GM12878 (cell line): Measurements from ENCODE around the gene CHRM2. TPM values are rescaled to one million over a fixed set of nuclear protein-coding genes. Genes with fewer than 3 reads are reported as not detected.

Experiments
- ATAC-seq: fragments of 200-7000 bp; cut with Tn5 transposase; 3 replicates; pipeline ENCODE4 v1.9.1; 2020; ENCODE audit warnings: mild to moderate bottlenecking, moderate library complexity
- BruUV-seq: library from RNA; stranded (reverse); fragments of 400-500 nt; replicated peaks from 2 replicates; lab custom pipeline; 2021; lab: Mats Ljungman, UMichigan
- CTCF ChIA-PET: fragments of 300-600 bp; sonication (Branson Sonifier 250); formaldehyde crosslinking; extraction: SDS; loops from one replicate; lab custom pipeline; 2021; ENCODE audit warnings: inconsistent platforms; lab: Yijun Ruan, JAX
- POLR2A ChIA-PET: fragments of 350-600 bp; formaldehyde crosslinking; extraction: SDS; loops from one replicate; lab custom pipeline; 2021; ENCODE audit warnings: inconsistent platforms; lab: Charles Lee
- RAD21 ChIA-PET: fragments of 300-600 bp; sonication (Branson Sonifier 250); formaldehyde crosslinking; loops from one replicate; lab custom pipeline; 2023; ENCODE audit warnings: antibody characterized with exemption; ENCODE audit not compliant: unreplicated experiment; lab: Charles Lee
- SMC1A ChIA-PET: fragments of 300-600 bp; sonication (Branson Sonifier 250); formaldehyde crosslinking; loops from one replicate; lab custom pipeline; 2023; ENCODE audit not compliant: unreplicated experiment, uncharacterized antibody; lab: Charles Lee
- DNase-seq: peaks from one replicate; pipeline ENCODE4 v3.0.0-alpha.2; 2011; ENCODE audit warnings: low read depth, low spot score
- FAIRE-seq: peaks from 3 replicates; lab custom pipeline; 2011; peaks lifted over from hg19 to GRCh38; lab: Jason Lieb, UNC
- H2AFZ ChIP-seq: 2 replicates; pipeline ENCODE4 v1.6.0; 2011; ENCODE audit warnings: low read depth, low read length, control low read depth; ENCODE audit not compliant: control insufficient read depth
- H3K27ac ChIP-seq: 2 replicates; pipeline ENCODE4 v1.5.1; 2011; ENCODE audit warnings: control low read depth; ENCODE audit not compliant: control insufficient read depth, insufficient read depth
- H3K27me3 ChIP-seq, 2 experiments: replicated peaks in 1 of 2; 2 replicates each; pipeline versions ENCODE4 v1.6.0 to v1.6.1; 2011; ENCODE audit warnings: low read length in 1 of 2; ENCODE audit not compliant: control insufficient read depth in 2 of 2, insufficient read depth in 2 of 2
- H3K36me3 ChIP-seq, 2 experiments: 2 replicates each; pipeline ENCODE4 v1.5.1; 2011; ENCODE audit warnings: low read length in 1 of 2; ENCODE audit not compliant: control insufficient read depth in 2 of 2, insufficient read depth in 2 of 2
- H3K4me1 ChIP-seq: 2 replicates; pipeline ENCODE4 v1.6.1; 2011; ENCODE audit warnings: mild to moderate bottlenecking, low read length, moderate library complexity, mixed read lengths; ENCODE audit not compliant: control insufficient read depth, insufficient read depth
- H3K4me2 ChIP-seq: 2 replicates; pipeline ENCODE4 v1.6.0; 2011; ENCODE audit warnings: control low read depth; ENCODE audit not compliant: control insufficient read depth, insufficient read depth
- H3K4me3 ChIP-seq: fragments of 200-600 bp; sonication (generic); 2 replicates; pipeline ENCODE4 v1.5.1; 2016
- H3K79me2 ChIP-seq: 2 replicates; pipeline ENCODE4 v1.6.0; 2011; ENCODE audit warnings: low read length; ENCODE audit not compliant: control insufficient read depth, insufficient read depth
- H3K9ac ChIP-seq: 2 replicates; pipeline ENCODE4 v1.8.0; 2011; ENCODE audit warnings: low read length, control low read depth, mixed read lengths; ENCODE audit not compliant: control insufficient read depth, insufficient read depth
- H3K9me3 ChIP-seq: replicated peaks from 3 replicates; pipeline ENCODE4 v1.5.1; 2011; ENCODE audit warnings: mild to moderate bottlenecking, low read length; ENCODE audit not compliant: control insufficient read depth, insufficient read depth
- H4K20me1 ChIP-seq: 2 replicates; pipeline ENCODE4 v1.6.0; 2011; ENCODE audit not compliant: control insufficient read depth, insufficient read depth
- CBFB ChIP-seq: IDR thresholded peaks from 2 replicates; pipeline ENCODE4 v1.6.1; 2016; ENCODE audit warnings: antibody characterized with exemption, low read depth
- CREB1 ChIP-seq: IDR thresholded peaks from 2 replicates; pipeline ENCODE4 v1.6.1; 2012; ENCODE audit warnings: low read depth, mild to moderate bottlenecking, inconsistent platforms
- EP300 ChIP-seq, 2 experiments: fragments of 150-350 bp in 1 of 2; IDR thresholded peaks; 2 replicates each; pipeline ENCODE4 v1.6.1; 2011 to 2012; ENCODE audit warnings: low read depth in 2 of 2, low read length in 2 of 2, borderline replicate concordance in 1 of 2, improper control_type of control experiment in 1 of 2, inconsistent platforms in 1 of 2; ENCODE audit not compliant: control insufficient read depth in 1 of 2
- GABPA ChIP-seq: IDR thresholded peaks from 2 replicates; pipeline ENCODE4 v1.6.1; 2014; ENCODE audit warnings: antibody characterized with exemption, low read depth, mild to moderate bottlenecking, inconsistent platforms
- HDAC2 ChIP-seq: fragments of 200-600 bp; sonication (generic); IDR thresholded peaks from 2 replicates; pipeline ENCODE4 v1.6.1; 2017
- MEF2A ChIP-seq: IDR thresholded peaks from 2 replicates; pipeline ENCODE4 v1.6.1; 2011; ENCODE audit warnings: low read depth, mild to moderate bottlenecking, low read length, moderate library complexity; ENCODE audit not compliant: insufficient read depth
- MTA2 ChIP-seq: fragments of 450-650 bp; IDR thresholded peaks from 2 replicates; pipeline ENCODE4 v1.6.1; 2016; ENCODE audit warnings: low read depth, mild to moderate bottlenecking, moderate library complexity
- NFIC ChIP-seq: IDR thresholded peaks from 2 replicates; pipeline ENCODE4 v1.6.1; 2012; ENCODE audit warnings: low read depth, mild to moderate bottlenecking, inconsistent platforms, low read length, moderate library complexity
- NRF1 ChIP-seq: conservative IDR thresholded peaks from 2 replicates; pipeline ENCODE4 v1.6.1; 2011; ENCODE audit warnings: mild to moderate bottlenecking, low read depth, low read length, improper control_type of control experiment
- PKNOX1 ChIP-seq: fragments of 450-650 bp; IDR thresholded peaks from 2 replicates; pipeline ENCODE4 v1.6.1; 2016; ENCODE audit warnings: mild to moderate bottlenecking
- POLR2A ChIP-seq: IDR thresholded peaks from 2 replicates; pipeline ENCODE4 v1.6.1; 2011; ENCODE audit warnings: low read depth, mild to moderate bottlenecking, low read length
- POLR2AphosphoS5 ChIP-seq: IDR thresholded peaks from 2 replicates; pipeline ENCODE4 v1.6.1; 2011; ENCODE audit warnings: mild to moderate bottlenecking, low read length, inconsistent platforms
- TAF1 ChIP-seq: IDR thresholded peaks from 2 replicates; pipeline ENCODE4 v1.6.1; 2011; ENCODE audit warnings: mild to moderate bottlenecking, low read depth, low read length, borderline replicate concordance
- YBX1 ChIP-seq: fragments of 450-650 bp; IDR thresholded peaks from 2 replicates; pipeline ENCODE4 v1.6.1; 2016; ENCODE audit warnings: antibody characterized with exemption
- ZNF622 ChIP-seq: fragments of 450-650 bp; IDR thresholded peaks from 2 replicates; pipeline ENCODE4 v1.6.1; 2017; ENCODE audit warnings: mild to moderate bottlenecking, inconsistent platforms
- ZSCAN29 ChIP-seq: fragments of 450-650 bp; IDR thresholded peaks from 2 replicates; pipeline ENCODE4 v1.6.1; 2017; ENCODE audit warnings: mild to moderate bottlenecking, moderate library complexity
- WGBS: methylation state at CpG from one replicate; pipeline ENCODE4 v1.1.6; 2016; ENCODE audit warnings: low lambda C conversion rate; ENCODE audit not compliant: insufficient replicate concordance, insufficient coverage; ENCODE audit errors: missing lambda C conversion rate; 5-methylcytosine and 5-hydroxymethylcytosine counted together
- in situ Hi-C: fragments of 300-500 bp; cut with MboI; formaldehyde crosslinking; loops from 9 replicates; pipeline ENCODE4 v1.14.3; 2018; ENCODE audit warnings: mixed read lengths
- intact Hi-C: fragments of 100-400 bp; cut with micrococcal nuclease; formaldehyde crosslinking; loops from one replicate; pipeline ENCODE4 v1.14.2; 2022; ENCODE audit not compliant: unreplicated experiment
- polyA plus RNA-seq, 11 experiments: library from polyadenylated mRNA; depleted of rRNA in 4 of 11; unstranded in 6 of 11; stranded (reverse) in 5 of 11; fragments of >200 nt; fragmentation: Nextera tagmentation in 4 of 11; fragmentation: Illumina TruSeq in 1 of 11; extraction: Ambion mirVana in 4 of 11; extraction: Trizol in 1 of 11; gene quantifications; 1 replicate in 1 of 11; 2 replicates in 10 of 11; pipeline versions ENCODE4 v1.2.1 to v1.2.3, GENCODE V29; 2011 to 2016; ENCODE audit warnings: inconsistent platforms in 2 of 11, missing spikeins in 2 of 11, low read depth in 1 of 11
- total RNA-seq, 4 experiments: library from RNA; depleted of rRNA in 3 of 4; stranded (reverse); fragments of >200 nt in 3 of 4; fragmentation: Illumina TruSeq in 1 of 4; extraction: Trizol in 1 of 4; gene quantifications; 2 replicates each; pipeline versions ENCODE4 v1.2.1 to v1.2.3, GENCODE V29; 2013 to 2021
- TF ChIP-seq, protein P1 (sequence below): fragments of 450-650 bp; IDR thresholded peaks from 2 replicates; pipeline ENCODE4 v1.6.1; 2018; ENCODE audit warnings: mild to moderate bottlenecking, low read depth, moderate library complexity; ENCODE audit not compliant: partially characterized antibody
- TF ChIP-seq, protein P2 (sequence below): IDR thresholded peaks from 2 replicates; pipeline ENCODE4 v1.6.1; 2012; ENCODE audit warnings: low read length, inconsistent platforms
- TF ChIP-seq, protein P3 (sequence below): fragments of 450-650 bp; IDR thresholded peaks from 2 replicates; pipeline ENCODE4 v1.6.1; 2017; ENCODE audit warnings: low read depth, mild to moderate bottlenecking, moderate library complexity

The CHRM2 gene
- total and polyA plus RNA-seq, 10 of the 15 experiments (the other 5 are each of a cell fraction or from before 2014, with no cell fraction given): 0.05 TPM; not detected in 9

GRCh38 chr7:137003086-137003485 lies 134.6 kb downstream of the CHRM2 start (continued):
- TF ChIP-seq HDAC2 (no peak), YBX1 (no peak)

DNA sequence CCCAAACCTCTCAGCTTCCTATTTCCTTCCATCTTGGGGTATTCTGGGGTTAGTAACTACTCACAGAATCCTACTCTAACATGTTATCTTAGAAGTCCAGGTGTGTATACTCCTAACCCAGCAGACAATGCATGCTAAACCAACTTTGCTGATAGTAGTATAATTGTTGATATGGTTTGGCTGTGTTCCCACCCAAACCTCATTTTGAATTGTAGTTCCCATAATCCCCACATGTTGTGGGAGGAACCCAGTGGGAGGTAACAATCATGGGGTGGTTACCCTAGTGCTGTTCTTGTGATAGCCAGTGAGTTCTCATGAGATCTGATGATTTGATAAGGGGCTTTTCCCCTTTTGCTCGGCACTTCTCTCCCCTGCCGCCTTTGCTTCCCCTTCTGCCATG lies 135.1 kb downstream of the CHRM2 start:
- H3K4me1 ChIP-seq: no peaks in the 10 kb centered on the region
- RAD21 ChIA-PET: no interaction called here
- DNase-seq (no peak), FAIRE-seq (no peak), ATAC-seq (no peak)
- no peak overlapping the region for H3K4me2 ChIP-seq
- no peak overlapping the region for H2AFZ ChIP-seq
- no peaks in the 10 kb centered on the region for H3K27me3 ChIP-seq
- no TSS peak for BruUV-seq
- no peak for TF ChIP-seq MEF2A
- no peak for TF ChIP-seq ZSCAN29
- TF ChIP-seq, protein P1, sequence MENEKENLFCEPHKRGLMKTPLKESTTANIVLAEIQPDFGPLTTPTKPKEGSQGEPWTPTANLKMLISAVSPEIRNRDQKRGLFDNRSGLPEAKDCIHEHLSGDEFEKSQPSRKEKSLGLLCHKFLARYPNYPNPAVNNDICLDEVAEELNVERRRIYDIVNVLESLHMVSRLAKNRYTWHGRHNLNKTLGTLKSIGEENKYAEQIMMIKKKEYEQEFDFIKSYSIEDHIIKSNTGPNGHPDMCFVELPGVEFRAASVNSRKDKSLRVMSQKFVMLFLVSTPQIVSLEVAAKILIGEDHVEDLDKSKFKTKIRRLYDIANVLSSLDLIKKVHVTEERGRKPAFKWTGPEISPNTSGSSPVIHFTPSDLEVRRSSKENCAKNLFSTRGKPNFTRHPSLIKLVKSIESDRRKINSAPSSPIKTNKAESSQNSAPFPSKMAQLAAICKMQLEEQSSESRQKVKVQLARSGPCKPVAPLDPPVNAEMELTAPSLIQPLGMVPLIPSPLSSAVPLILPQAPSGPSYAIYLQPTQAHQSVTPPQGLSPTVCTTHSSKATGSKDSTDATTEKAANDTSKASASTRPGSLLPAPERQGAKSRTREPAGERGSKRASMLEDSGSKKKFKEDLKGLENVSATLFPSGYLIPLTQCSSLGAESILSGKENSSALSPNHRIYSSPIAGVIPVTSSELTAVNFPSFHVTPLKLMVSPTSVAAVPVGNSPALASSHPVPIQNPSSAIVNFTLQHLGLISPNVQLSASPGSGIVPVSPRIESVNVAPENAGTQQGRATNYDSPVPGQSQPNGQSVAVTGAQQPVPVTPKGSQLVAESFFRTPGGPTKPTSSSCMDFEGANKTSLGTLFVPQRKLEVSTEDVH: no peak
- TF ChIP-seq, protein P2, sequence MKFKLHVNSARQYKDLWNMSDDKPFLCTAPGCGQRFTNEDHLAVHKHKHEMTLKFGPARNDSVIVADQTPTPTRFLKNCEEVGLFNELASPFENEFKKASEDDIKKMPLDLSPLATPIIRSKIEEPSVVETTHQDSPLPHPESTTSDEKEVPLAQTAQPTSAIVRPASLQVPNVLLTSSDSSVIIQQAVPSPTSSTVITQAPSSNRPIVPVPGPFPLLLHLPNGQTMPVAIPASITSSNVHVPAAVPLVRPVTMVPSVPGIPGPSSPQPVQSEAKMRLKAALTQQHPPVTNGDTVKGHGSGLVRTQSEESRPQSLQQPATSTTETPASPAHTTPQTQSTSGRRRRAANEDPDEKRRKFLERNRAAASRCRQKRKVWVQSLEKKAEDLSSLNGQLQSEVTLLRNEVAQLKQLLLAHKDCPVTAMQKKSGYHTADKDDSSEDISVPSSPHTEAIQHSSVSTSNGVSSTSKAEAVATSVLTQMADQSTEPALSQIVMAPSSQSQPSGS: no peak
- no peak for TF ChIP-seq TAF1
- TF ChIP-seq MTA2: no peak
- no peak for TF ChIP-seq EP300 (IDR thresholded peaks at IDR 0.05; ENCODE audit: borderline replicate concordance in 1 of 2, control insufficient read depth in 1 of 2, low read depth in 2 of 2, low read length in 2 of 2)
- no peak for TF ChIP-seq NFIC
- TF ChIP-seq ZNF622: no peak
- TF ChIP-seq CBFB: no peak
- TF ChIP-seq POLR2A: no peak
- TF ChIP-seq, protein P3, sequence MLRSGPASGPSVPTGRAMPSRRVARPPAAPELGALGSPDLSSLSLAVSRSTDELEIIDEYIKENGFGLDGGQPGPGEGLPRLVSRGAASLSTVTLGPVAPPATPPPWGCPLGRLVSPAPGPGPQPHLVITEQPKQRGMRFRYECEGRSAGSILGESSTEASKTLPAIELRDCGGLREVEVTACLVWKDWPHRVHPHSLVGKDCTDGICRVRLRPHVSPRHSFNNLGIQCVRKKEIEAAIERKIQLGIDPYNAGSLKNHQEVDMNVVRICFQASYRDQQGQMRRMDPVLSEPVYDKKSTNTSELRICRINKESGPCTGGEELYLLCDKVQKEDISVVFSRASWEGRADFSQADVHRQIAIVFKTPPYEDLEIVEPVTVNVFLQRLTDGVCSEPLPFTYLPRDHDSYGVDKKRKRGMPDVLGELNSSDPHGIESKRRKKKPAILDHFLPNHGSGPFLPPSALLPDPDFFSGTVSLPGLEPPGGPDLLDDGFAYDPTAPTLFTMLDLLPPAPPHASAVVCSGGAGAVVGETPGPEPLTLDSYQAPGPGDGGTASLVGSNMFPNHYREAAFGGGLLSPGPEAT: no peak
- TF ChIP-seq NRF1: no peak
- TF ChIP-seq GABPA: no peak
- TF ChIP-seq POLR2AphosphoS5: no peak
- no peak for TF ChIP-seq PKNOX1
- TF ChIP-seq CREB1: no peak
- SMC1A ChIA-PET: no interaction called here
- H4K20me1 ChIP-seq: no peaks in the 10 kb centered on the region
- H3K79me2 ChIP-seq: no peaks in the 10 kb centered on the region
- no peak overlapping the region for H3K27ac ChIP-seq
- no peak overlapping the region for H3K9ac ChIP-seq
- 19% methylated on average over 2 of the region's 2 CpGs for WGBS
- H3K9me3 ChIP-seq: no peaks in the 10 kb centered on the region
- POLR2A ChIA-PET: no interaction called here
- in situ Hi-C loops (no loop called here), intact Hi-C loops (no loop called here)
- no peaks in the 10 kb centered on the region for H3K36me3 ChIP-seq
- CTCF ChIA-PET: no interaction called here
- no peak overlapping the region for H3K4me3 ChIP-seq
